GM12878 (cell line): ENCODE data around the gene MAP4K4. TPM values are rescaled to one million over a fixed set of nuclear protein-coding genes. Genes with fewer than 3 reads are reported as not detected.

ENCODE experiments used
- E2F4 ChIP-seq: IDR thresholded peaks from 2 replicates; pipeline ENCODE4 v1.6.1; 2012; ENCODE audit warnings: low read depth, low read length, improper control_type of control experiment
- NFYA ChIP-seq: IDR thresholded peaks from 2 replicates; pipeline ENCODE4 v1.6.1; 2011; ENCODE audit warnings: low read depth, mild to moderate bottlenecking, low read length, improper control_type of control experiment, borderline replicate concordance
- PAX5 ChIP-seq: IDR thresholded peaks from 2 replicates; pipeline ENCODE4 v1.6.1; 2011; ENCODE audit warnings: low read depth, low read length, borderline replicate concordance
- POU2F2 ChIP-seq: IDR thresholded peaks from 3 replicates; pipeline ENCODE4 v1.6.1; 2011; ENCODE audit warnings: low read depth, mild to moderate bottlenecking, low read length, borderline replicate concordance
- REST ChIP-seq: IDR thresholded peaks from 2 replicates; pipeline ENCODE4 v1.6.1; 2012; ENCODE audit warnings: mild to moderate bottlenecking, low read depth, low read length
- YBX1 ChIP-seq: fragments of 450-650 bp; IDR thresholded peaks from 2 replicates; pipeline ENCODE4 v1.6.1; 2016; ENCODE audit warnings: antibody characterized with exemption
- ZNF384 ChIP-seq: IDR thresholded peaks from 2 replicates; pipeline ENCODE4 v1.6.1; 2012; ENCODE audit warnings: low read depth, mild to moderate bottlenecking, low read length, improper control_type of control experiment, borderline replicate concordance
- polyA plus RNA-seq, 11 experiments: library from polyadenylated mRNA; depleted of rRNA in 4 of 11; unstranded in 6 of 11; stranded (reverse) in 5 of 11; fragments of >200 nt; fragmentation: Nextera tagmentation in 4 of 11; fragmentation: Illumina TruSeq in 1 of 11; extraction: Ambion mirVana in 4 of 11; extraction: Trizol in 1 of 11; gene quantifications; 1 replicate in 1 of 11; 2 replicates in 10 of 11; pipeline versions ENCODE4 v1.2.1 to v1.2.3, GENCODE V29; 2011 to 2016; ENCODE audit warnings: inconsistent platforms in 2 of 11, missing spikeins in 2 of 11, low read depth in 1 of 11
- total RNA-seq, 4 experiments: library from RNA; depleted of rRNA in 3 of 4; stranded (reverse); fragments of >200 nt in 3 of 4; fragmentation: Illumina TruSeq in 1 of 4; extraction: Trizol in 1 of 4; gene quantifications; 2 replicates each; pipeline versions ENCODE4 v1.2.1 to v1.2.3, GENCODE V29; 2013 to 2021
- TF ChIP-seq, protein P1 (sequence below): fragments of 450-650 bp; formaldehyde crosslinking; IDR thresholded peaks from 2 replicates; pipeline ENCODE4 v1.4.0; 2022; ENCODE audit warnings: mild to moderate bottlenecking, moderate library complexity

MAP4K4 gene
- total and polyA plus RNA-seq, 10 of the 15 experiments (the other 5 are each of a cell fraction or from before 2014, with no cell fraction given): 1.9 to 50.4 (median 9.7) TPM

GRCh38 chr2:101667823-101668222 is 29.7 kb upstream of the MAP4K4 start (continued):
- TF ChIP-seq REST: no peak
- no peak for TF ChIP-seq POU2F2
- TF ChIP-seq E2F4: no peak
- TF ChIP-seq, protein P1, sequence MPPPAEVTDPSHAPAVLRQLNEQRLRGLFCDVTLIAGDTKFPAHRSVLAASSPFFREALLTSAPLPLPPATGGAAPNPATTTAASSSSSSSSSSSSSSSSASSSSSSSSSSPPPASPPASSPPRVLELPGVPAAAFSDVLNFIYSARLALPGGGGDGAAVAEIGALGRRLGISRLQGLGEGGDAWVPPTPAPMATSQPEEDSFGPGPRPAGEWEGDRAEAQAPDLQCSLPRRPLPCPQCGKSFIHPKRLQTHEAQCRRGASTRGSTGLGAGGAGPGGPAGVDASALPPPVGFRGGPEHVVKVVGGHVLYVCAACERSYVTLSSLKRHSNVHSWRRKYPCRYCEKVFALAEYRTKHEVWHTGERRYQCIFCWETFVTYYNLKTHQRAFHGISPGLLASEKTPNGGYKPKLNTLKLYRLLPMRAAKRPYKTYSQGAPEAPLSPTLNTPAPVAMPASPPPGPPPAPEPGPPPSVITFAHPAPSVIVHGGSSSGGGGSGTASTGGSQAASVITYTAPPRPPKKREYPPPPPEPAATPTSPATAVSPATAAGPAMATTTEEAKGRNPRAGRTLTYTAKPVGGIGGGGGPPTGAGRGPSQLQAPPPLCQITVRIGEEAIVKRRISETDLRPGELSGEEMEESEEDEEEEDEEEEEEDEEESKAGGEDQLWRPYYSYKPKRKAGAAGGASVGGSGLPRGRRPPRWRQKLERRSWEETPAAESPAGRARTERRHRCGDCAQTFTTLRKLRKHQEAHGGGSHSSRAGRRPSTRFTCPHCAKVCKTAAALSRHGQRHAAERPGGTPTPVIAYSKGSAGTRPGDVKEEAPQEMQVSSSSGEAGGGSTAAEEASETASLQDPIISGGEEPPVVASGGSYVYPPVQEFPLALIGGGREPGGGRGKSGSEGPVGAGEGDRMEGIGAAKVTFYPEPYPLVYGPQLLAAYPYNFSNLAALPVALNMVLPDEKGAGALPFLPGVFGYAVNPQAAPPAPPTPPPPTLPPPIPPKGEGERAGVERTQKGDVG (CRISPR knock-in tag): no peak
- no peak for TF ChIP-seq NFYA
- no peak for TF ChIP-seq YBX1
- no peak for TF ChIP-seq PAX5
- TF ChIP-seq ZNF384: no peak
